HG02852 (cell line): Measurements from ENCODE around the gene BEND7.
"Not testable (repeated sequence)": the region's sequence is repeated elsewhere in the genome, so short reads cannot be mapped to it uniquely, and the experiment has no call there.

ENCODE experiments used
- ATAC-seq: cut with Tn5 transposase; IDR thresholded peaks from one replicate; pipeline ENCODE4 v1.9.1; 2021; ENCODE audit warnings: mild to moderate bottlenecking, moderate library complexity; ENCODE audit not compliant: unreplicated experiment

The BEND7 gene

GRCh38 chr10:13483951-13484350 lies 44.9 kb downstream of the BEND7 start:
- no peak for ATAC-seq

- ATAC-seq = no peak
Observed at GRCh38 chr10:13483073-13483472, 45.7 kb downstream of the BEND7 start.

- no peak for ATAC-seq
Observed at GRCh38 chr10:13481690-13482089, 47.1 kb downstream of the BEND7 start.

GRCh38 chr10:13475124-13475523 lies 53.7 kb downstream of the BEND7 start:
- no peak for ATAC-seq

GRCh38 chr10:13473986-13474385 lies 54.8 kb downstream of the BEND7 start:
- ATAC-seq = no peak

- ATAC-seq = no peak
Observed at GRCh38 chr10:13472359-13472758, 56.5 kb downstream of the BEND7 start.

- no peak for ATAC-seq
Observed at GRCh38 chr10:13470270-13470669, 58.5 kb downstream of the BEND7 start.

- ATAC-seq = no peak
Observed at GRCh38 chr10:13462551-13462950, 66.3 kb downstream of the BEND7 start.

- no peak for ATAC-seq
Observed at GRCh38 chr10:13458687-13459012, 70.2 kb downstream of the BEND7 start.

GRCh38 chr10:13457958-13458686 lies 70.7 kb downstream of the BEND7 start:
- ATAC-seq = no peak

- no peak for ATAC-seq
Observed at GRCh38 chr10:13453896-13454295, 74.9 kb downstream of the BEND7 start.

- ATAC-seq = no peak
Observed at GRCh38 chr10:13450069-13450468, 78.7 kb downstream of the BEND7 start.

- no peak for ATAC-seq
Observed at GRCh38 chr10:13449296-13449695, 79.5 kb downstream of the BEND7 start.

GRCh38 chr10:13448216-13448615 lies 80.6 kb downstream of the BEND7 start:
- ATAC-seq = no peak

GRCh38 chr10:13445656-13446400 lies 83.0 kb downstream of the BEND7 start:
- no peak for ATAC-seq

- ATAC-seq = no peak
Observed at GRCh38 chr10:13441476-13441875, 87.3 kb downstream of the BEND7 start.

- ATAC-seq = peak; percentile 57
Observed at GRCh38 chr10:13440185-13441061, 88.4 kb downstream of the BEND7 start.

GRCh38 chr10:13439313-13440184 lies 89.3 kb downstream of the BEND7 start:
- ATAC-seq = no peak

GRCh38 chr10:13437026-13437555 lies 91.7 kb downstream of the BEND7 start:
- ATAC-seq = no peak

- ATAC-seq = not testable (repeated sequence)
Observed at GRCh38 chr10:13427943-13428342, 100.9 kb downstream of the BEND7 start.
